Panc1 (cell line): ENCODE measurements around the gene EFNA5. TPM values are rescaled to one million over a fixed set of nuclear protein-coding genes. Genes with fewer than 3 reads are reported as not detected.

Source experiments
- ATAC-seq: fragments of 200-7000 bp; cut with Tn5 transposase; 2 replicates; pipeline ENCODE4 v1.9.1; 2020; ENCODE audit warnings: mild to moderate bottlenecking, moderate library complexity
- BruUV-seq: library from RNA; stranded (reverse); fragments of 400-500 nt; replicated peaks from 2 replicates; lab custom pipeline; 2021; lab: Mats Ljungman, UMichigan
- CTCF ChIA-PET: fragments of 300-600 bp; sonication (Branson Sonifier 250); formaldehyde crosslinking; loops from one replicate; lab custom pipeline; 2022; ENCODE audit warnings: antibody characterized with exemption; lab: Charles Lee
- POLR2A ChIA-PET: fragments of 300-600 bp; sonication (Branson Sonifier 250); formaldehyde crosslinking; loops from one replicate; lab custom pipeline; 2022; ENCODE audit warnings: antibody characterized with exemption; lab: Charles Lee
- DNase-seq: peaks from one replicate; pipeline ENCODE4 v3.0.0-alpha.2; 2010; ENCODE audit warnings: low read depth, low spot score
- H3K27ac ChIP-seq: 2 replicates; pipeline ENCODE4 v1.5.1; 2011; ENCODE audit warnings: mild to moderate bottlenecking, low read length, inconsistent platforms
- H3K27me3 ChIP-seq: fragments of 200-500 bp; sonication (Bioruptor generic); 2 replicates; pipeline ENCODE4 v1.6.0; 2014; ENCODE audit warnings: low read length, inconsistent platforms; ENCODE audit not compliant: control insufficient read depth, insufficient read depth
- H3K36me3 ChIP-seq: fragments of 200-500 bp; sonication (Bioruptor generic); 2 replicates; pipeline ENCODE4 v1.5.1; 2014; ENCODE audit warnings: inconsistent platforms, mild to moderate bottlenecking, low read length, moderate library complexity; ENCODE audit not compliant: control insufficient read depth, insufficient read depth
- H3K4me1 ChIP-seq: 2 replicates; pipeline ENCODE4 v1.5.1; 2011; ENCODE audit warnings: inconsistent platforms, mild to moderate bottlenecking, low read length, moderate library complexity; ENCODE audit not compliant: control insufficient read depth, insufficient read depth
- H3K4me3 ChIP-seq, 2 experiments: 2 replicates each; pipeline ENCODE4 v1.5.1; 2011 to 2012; ENCODE audit warnings: low read depth in 2 of 2, low read length in 2 of 2, mild to moderate bottlenecking in 2 of 2, inconsistent platforms in 1 of 2, moderate library complexity in 1 of 2
- H3K9me3 ChIP-seq: fragments of 200-500 bp; sonication (Bioruptor generic); 2 replicates; pipeline ENCODE4 v1.5.1; 2014; ENCODE audit warnings: low read depth, mild to moderate bottlenecking, inconsistent platforms, low read length, moderate library complexity; ENCODE audit not compliant: control insufficient read depth, insufficient read depth
- CTCF ChIP-seq: fragments of 450-650 bp; IDR thresholded peaks from 2 replicates; pipeline ENCODE4 v1.5.1; 2017; ENCODE audit warnings: mild to moderate bottlenecking
- POLR2AphosphoS5 ChIP-seq: IDR thresholded peaks from 2 replicates; pipeline ENCODE4 v1.6.1; 2012; ENCODE audit warnings: mild to moderate bottlenecking, low read depth, low read length, moderate library complexity
- SIN3A ChIP-seq: IDR thresholded peaks from 2 replicates; pipeline ENCODE4 v1.6.1; 2012; ENCODE audit warnings: low read depth, mild to moderate bottlenecking, low read length, moderate library complexity, borderline replicate concordance; ENCODE audit not compliant: insufficient read depth
- TCF7L2 ChIP-seq: IDR thresholded peaks from 2 replicates; pipeline ENCODE4 v1.6.1; 2011; ENCODE audit warnings: mild to moderate bottlenecking, low read depth, low read length, inconsistent platforms
- in situ Hi-C: cut with HindIII; loops from 2 replicates; pipeline ENCODE4 v1.10.0; 2016; ENCODE audit warnings: low sequenced_read_pairs, low pct_unique_long_range_greater_than_20kb
- intact Hi-C: fragments of 100-400 bp; cut with micrococcal nuclease; formaldehyde crosslinking; loops from one replicate; pipeline ENCODE4 v1.10.0; 2022; ENCODE audit not compliant: unreplicated experiment
- total RNA-seq: library from RNA; stranded (reverse); gene quantifications from one replicate; pipeline ENCODE4 v1.2.1, GENCODE V29; 2021; ENCODE audit not compliant: unreplicated experiment
- TF ChIP-seq, protein P1 (sequence below), 2 experiments: IDR thresholded peaks; 2 replicates each; pipeline ENCODE4 v1.6.1; 2011 to 2012; ENCODE audit warnings: low read depth in 2 of 2, control low read depth in 1 of 2, low read length in 1 of 2, mild to moderate bottlenecking in 1 of 2, moderate library complexity in 1 of 2; ENCODE audit not compliant: insufficient read depth in 1 of 2

The EFNA5 gene
- total RNA-seq, 1 experiment from 2014 or later = 30.5 TPM

DNA sequence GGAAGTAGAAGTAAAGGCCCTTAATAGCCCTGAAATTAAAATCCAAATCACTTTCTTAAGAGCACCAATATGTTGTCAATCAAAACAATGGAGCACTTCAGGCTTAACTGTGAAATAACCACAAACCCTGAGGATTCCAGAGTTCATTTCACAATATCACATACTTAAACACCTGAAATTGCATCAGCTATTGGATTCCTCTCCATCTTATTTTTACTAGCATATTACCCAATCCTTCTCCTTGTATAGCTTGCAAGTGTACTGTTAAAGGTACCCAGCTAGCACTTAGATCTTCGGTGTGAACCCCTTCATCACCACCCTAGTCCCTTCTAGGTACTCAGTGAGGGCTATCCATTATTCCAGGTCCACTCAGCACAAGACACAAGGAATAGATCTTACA, 287.3 kb downstream of the EFNA5 start:
- Histone ChIP-seq H3K27ac (no peak overlapping the region; the same call in 1 of the 2 replicates), H3K9me3 (no peaks in the 10 kb centered on the region), H3K4me3 (no peak overlapping the region), H3K4me1 (peaks cover 21% of the 10 kb centered on the region), H3K36me3 (no peaks in the 10 kb centered on the region), H3K27me3 (no peaks in the 10 kb centered on the region)
- ATAC-seq (no peak), DNase-seq (no peak)
- ChIA-PET CTCF (no interaction called here), POLR2A (no interaction called here)
- BruUV-seq = no TSS peak
- intact Hi-C loops (no loop called here), in situ Hi-C loops (no loop called here)
- no peak for TF ChIP-seq SIN3A
- no peak for TF ChIP-seq CTCF
- TF ChIP-seq TCF7L2 = no peak
- TF ChIP-seq, protein P1, sequence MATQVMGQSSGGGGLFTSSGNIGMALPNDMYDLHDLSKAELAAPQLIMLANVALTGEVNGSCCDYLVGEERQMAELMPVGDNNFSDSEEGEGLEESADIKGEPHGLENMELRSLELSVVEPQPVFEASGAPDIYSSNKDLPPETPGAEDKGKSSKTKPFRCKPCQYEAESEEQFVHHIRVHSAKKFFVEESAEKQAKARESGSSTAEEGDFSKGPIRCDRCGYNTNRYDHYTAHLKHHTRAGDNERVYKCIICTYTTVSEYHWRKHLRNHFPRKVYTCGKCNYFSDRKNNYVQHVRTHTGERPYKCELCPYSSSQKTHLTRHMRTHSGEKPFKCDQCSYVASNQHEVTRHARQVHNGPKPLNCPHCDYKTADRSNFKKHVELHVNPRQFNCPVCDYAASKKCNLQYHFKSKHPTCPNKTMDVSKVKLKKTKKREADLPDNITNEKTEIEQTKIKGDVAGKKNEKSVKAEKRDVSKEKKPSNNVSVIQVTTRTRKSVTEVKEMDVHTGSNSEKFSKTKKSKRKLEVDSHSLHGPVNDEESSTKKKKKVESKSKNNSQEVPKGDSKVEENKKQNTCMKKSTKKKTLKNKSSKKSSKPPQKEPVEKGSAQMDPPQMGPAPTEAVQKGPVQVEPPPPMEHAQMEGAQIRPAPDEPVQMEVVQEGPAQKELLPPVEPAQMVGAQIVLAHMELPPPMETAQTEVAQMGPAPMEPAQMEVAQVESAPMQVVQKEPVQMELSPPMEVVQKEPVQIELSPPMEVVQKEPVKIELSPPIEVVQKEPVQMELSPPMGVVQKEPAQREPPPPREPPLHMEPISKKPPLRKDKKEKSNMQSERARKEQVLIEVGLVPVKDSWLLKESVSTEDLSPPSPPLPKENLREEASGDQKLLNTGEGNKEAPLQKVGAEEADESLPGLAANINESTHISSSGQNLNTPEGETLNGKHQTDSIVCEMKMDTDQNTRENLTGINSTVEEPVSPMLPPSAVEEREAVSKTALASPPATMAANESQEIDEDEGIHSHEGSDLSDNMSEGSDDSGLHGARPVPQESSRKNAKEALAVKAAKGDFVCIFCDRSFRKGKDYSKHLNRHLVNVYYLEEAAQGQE (IDR thresholded peaks at IDR 0.05; ENCODE audit: insufficient read depth in 1 of 2, low read depth in 2 of 2, low read length in 1 of 2) = no peak
- TF ChIP-seq POLR2AphosphoS5 = no peak

DNA sequence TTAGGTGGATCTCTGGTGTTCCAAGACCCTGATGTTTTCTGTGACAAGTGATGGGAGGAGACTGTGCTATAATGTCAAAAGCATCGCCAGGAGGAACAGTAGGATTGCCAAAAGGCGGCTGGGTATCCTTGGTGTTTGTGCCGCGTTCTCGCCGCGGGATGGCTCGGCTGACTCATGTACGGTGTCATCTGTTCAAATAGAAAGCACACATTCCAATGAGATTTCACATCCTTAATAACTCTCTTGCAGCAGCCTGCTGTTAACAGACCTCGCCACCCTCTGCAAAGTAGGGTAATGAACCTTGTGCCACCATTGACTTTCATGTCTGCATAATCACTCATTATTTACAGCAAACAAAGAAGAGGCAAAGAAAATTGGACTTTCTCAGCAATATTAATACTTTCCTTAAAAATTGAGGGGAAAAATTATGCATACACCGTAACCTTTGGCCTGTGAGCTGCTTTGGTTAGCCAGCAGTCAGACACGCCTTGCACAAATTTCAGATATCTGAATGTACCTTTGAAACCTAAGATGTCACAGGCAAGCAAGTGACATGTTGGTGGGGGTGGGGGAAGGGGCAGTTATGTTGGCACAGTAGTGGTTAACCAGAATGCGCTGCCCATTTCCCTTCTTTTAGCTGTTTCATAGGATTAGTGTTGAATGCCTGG, 289.4 kb downstream of the EFNA5 start:
- ChIA-PET CTCF (no interaction called here), POLR2A (interaction anchor here (0.5 kb wide), 2 partner anchors 42 to 209 kb away, joined by 3 to 4 read pairs; no protein-coding TSS in a partner anchor)
- H3K9me3 ChIP-seq = no peaks in the 10 kb centered on the region
- DNase-seq (peak; percentile 63), ATAC-seq (peak; percentile 90)
- intact Hi-C loops = no loop called here
- in situ Hi-C loops = no loop called here
- H3K36me3 ChIP-seq = no peaks in the 10 kb centered on the region
- no TSS peak for BruUV-seq
- peaks cover 11% of the 10 kb centered on the region for H3K4me1 ChIP-seq
- no peaks in the 10 kb centered on the region for H3K27me3 ChIP-seq
- H3K4me3 ChIP-seq = no peak overlapping the region
- TF ChIP-seq, protein P1 (IDR thresholded peaks at IDR 0.05; ENCODE audit: insufficient read depth in 1 of 2, low read depth in 2 of 2, low read length in 1 of 2) = no peak
- TF ChIP-seq POLR2AphosphoS5 = no peak
- no peak for TF ChIP-seq TCF7L2
- no peak for TF ChIP-seq CTCF
- TF ChIP-seq SIN3A = no peak
- peak overlapping the region; percentile 25; the same call in 1 of the 2 replicates for H3K27ac ChIP-seq
